Inflammatory macrophage treated with lipopolysaccharide for 4 hours (primary cell): ENCODE measurements around the gene LINGO1.

ENCODE experiments used
- DNase-seq: peaks from one replicate; pipeline ENCODE4 v3.0.0-alpha.2; 2020

LINGO1 gene

DNA sequence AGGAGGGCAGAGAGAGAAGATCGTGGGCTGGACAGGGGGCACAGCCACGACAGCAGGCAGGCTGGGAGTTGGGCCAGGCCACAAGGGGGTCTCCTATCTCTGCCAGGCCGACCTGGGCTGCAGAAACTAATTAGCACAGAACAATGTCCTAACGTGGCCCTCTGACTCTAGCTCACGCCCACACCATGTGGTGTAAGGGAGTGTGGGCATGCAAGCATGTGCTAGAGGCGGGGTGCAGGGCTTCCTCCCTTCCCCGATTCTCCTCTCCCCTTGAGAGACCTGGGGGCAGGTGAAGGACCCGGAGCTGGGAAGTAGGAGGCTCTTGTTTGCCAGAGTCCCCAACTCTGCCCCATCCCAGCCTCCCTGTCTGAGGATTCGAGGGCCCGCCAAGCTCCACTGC lies 65.5 kb downstream of the LINGO1 start:
- peak; percentile 49 for DNase-seq

DNA sequence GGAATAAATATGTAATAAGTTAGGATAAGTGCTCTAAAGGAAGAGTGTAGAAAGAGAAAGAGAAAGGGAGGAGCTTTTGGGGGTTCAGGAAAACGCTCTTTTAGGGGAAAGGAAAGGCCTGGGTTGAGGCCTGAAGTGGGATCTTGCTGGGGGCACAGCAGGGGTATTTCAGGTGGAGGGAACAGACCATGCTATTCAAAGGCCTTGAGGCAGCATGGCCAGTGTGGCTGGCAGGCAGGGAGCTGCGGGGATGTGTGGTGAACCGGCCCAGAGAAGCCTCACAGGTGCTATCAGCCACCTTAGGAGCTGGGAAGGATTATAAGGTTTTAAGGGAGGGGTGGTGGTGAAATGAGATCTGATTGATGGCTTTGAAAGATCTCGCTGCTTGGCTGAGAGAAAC lies 66.6 kb downstream of the LINGO1 start:
- DNase-seq = no peak

DNA sequence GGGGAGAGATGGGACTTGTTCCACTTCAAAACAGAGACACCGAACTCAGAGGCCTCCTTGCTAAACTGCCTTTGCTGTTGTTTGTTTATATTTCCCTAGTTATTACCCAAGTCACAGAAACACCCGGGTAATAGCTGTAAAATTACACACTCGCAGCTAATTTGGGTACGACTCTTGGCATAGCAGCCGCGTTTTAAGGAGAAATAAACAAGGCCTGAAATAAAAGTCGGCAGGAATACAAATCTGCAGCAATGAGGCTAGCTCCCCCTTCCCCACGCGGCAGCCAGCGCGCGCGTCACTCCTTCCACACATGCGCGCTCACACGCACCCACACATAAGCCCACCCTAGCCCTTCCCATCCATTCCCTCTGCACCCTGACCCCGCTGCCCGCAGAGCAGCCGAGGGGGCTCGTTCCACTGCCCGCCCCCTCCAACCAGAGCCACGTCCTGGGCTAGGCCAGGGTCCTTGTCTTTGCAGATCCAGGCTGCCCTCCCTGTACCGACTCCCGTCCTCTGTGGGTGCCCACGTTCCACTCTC lies 67.3 kb downstream of the LINGO1 start:
- no peak for DNase-seq

DNA sequence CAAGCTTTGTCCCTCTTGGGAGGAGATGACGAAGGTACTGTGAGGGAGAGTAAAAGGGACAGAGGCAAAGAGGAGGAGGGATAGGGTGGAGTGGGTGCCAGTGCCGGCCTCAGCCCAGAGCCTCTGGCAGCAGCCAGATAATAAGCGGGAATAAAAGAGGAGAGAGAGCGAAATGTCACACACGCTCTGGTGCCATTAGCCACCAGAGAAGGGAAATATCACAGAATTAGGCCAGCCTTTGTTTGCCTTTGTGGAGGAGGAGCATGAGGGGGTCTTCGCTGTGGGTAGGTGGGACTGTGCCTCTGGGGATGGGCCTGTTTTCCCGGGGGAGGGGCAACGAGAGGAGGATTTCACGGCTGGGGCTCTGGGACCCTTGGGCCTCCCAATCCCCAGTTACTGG lies 67.8 kb downstream of the LINGO1 start:
- no peak for DNase-seq

DNA sequence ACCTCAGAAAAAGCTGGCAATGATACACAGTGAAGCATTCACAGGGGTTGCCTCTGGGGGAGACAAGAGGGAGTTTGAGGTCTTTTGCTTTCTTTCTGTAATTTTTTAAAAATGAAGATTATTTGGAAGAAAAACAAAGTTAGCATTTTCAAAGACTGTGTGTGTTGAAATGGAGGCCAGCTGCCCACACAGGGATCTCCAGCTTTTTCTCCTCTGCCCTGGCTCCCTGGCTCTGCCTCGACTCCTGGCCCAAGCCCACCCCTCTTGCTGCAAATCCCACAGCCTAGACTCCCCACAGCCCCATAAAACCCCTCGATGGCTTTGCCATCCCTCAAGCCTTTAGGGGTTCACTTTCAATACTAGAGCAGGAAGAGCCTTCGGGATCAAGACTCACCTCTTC lies 68.4 kb downstream of the LINGO1 start:
- no peak for DNase-seq

DNA sequence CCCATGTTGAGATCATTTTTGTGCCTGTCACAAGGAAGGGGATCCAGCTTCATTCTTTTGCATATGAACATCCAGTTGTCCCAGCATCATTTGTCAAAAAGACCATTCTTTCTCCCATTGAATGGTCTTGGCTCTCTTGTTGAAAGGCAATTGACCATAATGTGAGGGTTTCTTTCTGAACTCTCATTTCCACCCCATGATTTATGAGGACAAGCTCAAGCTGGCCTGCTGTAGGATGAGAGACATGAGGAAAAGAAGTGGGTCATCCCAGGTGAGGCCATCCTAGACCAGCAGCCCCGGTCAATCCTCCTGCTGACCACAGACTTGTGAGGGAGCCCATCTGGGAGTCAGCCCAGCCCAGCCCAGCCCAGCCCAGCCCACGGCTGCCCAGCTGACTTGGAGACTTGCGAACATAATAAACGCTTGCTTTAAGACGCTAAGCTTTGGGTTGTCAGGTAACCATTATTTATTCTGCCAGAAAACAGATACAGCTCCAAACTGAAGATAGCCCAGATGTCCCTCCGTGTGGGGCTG lies 69.0 kb downstream of the LINGO1 start:
- no peak for DNase-seq
